GM08714 (cell line): Measurements from ENCODE around the gene BMP2K.
A peak's percentile ranks its signal among the peaks of the same experiment; 100 is the strongest.
"Not testable (repeated sequence)": the region's sequence is repeated elsewhere in the genome, so short reads cannot be mapped to it uniquely, and the experiment has no call there.

Experiments
- H3K4me3 ChIP-seq: fragments of 200-500 bp; sonication (Bioruptor generic); 2 replicates; pipeline ENCODE4 v1.5.1; 2014; ENCODE audit warnings: mild to moderate bottlenecking, low read length, inconsistent platforms
- ZNF274 ChIP-seq: IDR thresholded peaks from 2 replicates; pipeline ENCODE4 v1.6.1; 2012; ENCODE audit warnings: mild to moderate bottlenecking, low read depth, low read length

BMP2K gene

DNA sequence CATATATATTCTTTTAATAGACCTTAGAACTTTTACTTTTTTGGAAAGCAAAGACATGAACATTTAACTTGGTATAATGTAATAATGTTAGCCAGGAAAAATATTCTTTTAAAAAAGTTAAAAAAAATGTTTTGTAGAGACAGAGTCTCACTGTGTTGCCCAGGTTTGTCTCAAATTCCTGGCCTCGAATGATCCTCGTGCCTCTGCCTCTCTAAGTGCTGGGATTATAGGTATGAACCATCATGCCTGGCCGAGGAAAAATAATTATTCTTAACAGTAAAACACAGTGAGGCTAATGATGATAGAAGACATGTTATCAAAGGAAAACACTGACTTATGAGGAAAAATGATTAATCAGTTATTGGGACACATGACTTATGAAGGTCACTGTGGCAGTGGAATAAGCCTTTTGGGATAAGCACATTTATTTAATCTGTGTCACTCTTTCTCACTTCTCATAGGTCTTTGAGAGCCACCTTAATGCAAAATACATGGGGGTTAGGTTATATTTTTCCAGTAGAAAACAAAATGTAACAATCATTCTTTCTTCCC is 6.0 kb upstream of the BMP2K start:
- TF ChIP-seq ZNF274: no peak
- H3K4me3 ChIP-seq: no peak overlapping the region

DNA sequence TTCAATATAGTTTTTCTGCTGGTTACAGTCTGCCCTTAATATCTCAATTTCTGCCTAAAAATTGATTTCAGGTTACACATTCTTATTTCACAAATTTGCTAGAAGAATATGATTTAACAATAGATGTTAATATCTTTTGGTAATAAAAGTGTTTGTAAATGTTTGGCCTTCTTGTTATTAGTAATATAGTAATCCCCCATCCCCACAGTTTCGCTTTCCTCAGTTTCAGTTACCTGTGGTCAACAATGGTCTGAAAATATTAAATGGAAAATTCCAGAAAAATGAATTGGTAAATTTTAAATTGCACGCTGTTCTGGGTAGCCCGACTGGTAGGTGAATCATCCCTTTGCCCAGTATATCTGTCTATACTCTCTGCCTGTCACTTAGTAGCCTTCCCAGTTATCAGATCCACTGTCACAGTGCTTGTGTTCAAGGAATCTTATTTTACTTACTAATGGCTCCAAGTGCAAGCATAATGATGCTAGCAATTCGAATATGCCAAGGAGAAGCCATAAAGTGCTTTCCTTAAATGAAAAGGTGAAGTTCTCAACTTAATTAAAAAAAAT is 3.5 kb upstream of the BMP2K start:
- TF ChIP-seq ZNF274: no peak
- no peak overlapping the region for H3K4me3 ChIP-seq

DNA sequence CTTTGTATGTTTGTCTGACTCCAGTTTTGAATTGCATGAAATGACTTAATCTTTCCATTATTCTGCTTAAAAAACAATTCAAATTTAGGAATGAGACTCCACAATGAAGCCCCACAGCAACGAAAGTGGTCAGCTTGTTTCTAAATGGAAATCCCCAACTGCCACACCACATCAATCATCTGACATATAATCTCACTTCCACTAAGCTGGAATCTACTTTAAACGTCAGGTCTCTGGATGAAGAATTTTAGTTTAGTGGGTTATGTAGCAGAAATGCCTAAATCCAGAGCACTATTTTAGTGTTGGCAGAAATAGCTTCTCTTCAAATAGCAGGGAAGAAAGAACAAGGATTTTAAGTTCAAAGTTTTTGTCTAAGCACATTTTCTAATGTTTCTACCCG is 1.7 kb upstream of the BMP2K start:
- H3K4me3 ChIP-seq: no peak overlapping the region; the same call in 1 of the 2 replicates
- no peak for TF ChIP-seq ZNF274

GRCh38 chr4:78775303-78776078 is 659 bp upstream of the BMP2K start:
- peak overlapping the region; percentile 63 for H3K4me3 ChIP-seq
- no peak for TF ChIP-seq ZNF274

- no peak for TF ChIP-seq ZNF274
- H3K4me3 ChIP-seq: peak overlapping the region; percentile 87
These were observed 802 bp downstream of the BMP2K start for GRCh38 chr4:78776729-78777575.

DNA sequence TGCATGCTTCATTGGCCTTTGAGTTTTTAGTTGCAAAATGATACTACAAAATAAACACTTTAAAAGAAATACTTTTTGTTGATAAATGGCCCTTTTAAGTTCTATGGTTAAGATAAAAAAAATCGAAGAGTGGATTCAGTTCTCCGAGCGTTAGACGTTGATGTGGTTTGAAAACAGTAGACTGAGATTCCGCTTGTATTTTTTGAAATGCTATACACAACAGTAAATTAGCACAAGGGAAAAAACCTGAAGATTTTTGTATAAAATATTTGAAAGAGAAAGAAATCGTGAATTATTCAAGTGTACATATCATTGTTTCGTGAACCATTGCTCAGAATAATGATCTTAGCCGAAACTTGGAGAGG is 1.4 kb downstream of the BMP2K start:
- TF ChIP-seq ZNF274: no peak
- H3K4me3 ChIP-seq: peak overlapping the region; percentile 87; the same call in 1 of the 2 replicates

- peak overlapping the region; percentile 87 for H3K4me3 ChIP-seq
- TF ChIP-seq ZNF274: no peak
These were observed 2.4 kb downstream of the BMP2K start for GRCh38 chr4:78778530-78778929.

DNA sequence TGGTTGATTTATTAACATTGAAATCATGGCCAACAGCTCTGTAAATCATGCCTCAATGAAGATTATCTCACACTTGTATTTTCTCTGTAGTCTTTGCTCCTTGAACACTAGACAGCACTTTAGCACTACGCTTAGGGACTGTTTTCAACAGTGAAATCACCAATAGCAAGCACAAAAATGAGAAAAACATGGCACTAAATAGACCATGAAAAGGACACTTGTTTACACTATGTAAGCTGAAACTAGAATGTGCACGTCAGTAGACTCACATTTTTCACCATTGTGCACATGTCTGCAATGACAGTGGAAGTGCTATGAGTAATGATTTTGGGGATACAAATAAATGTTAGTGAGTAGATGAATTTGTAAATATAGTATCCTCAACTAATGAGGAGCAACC is 3.1 kb downstream of the BMP2K start:
- TF ChIP-seq ZNF274: no peak

GRCh38 chr4:78780093-78780492 is 3.9 kb downstream of the BMP2K start:
- no peak for TF ChIP-seq ZNF274
- H3K4me3 ChIP-seq: no peak overlapping the region; the same call in 1 of the 2 replicates

More for the DNA sequence above, 3.1 kb downstream of the BMP2K start:
- peak overlapping the region; percentile 87; the same call in 1 of the 2 replicates for H3K4me3 ChIP-seq

GRCh38 chr4:78781139-78781538 is 5.0 kb downstream of the BMP2K start:
- no peak overlapping the region for H3K4me3 ChIP-seq
- TF ChIP-seq ZNF274: no peak

GRCh38 chr4:78781924-78782323 is 5.8 kb downstream of the BMP2K start:
- no peak overlapping the region for H3K4me3 ChIP-seq
- TF ChIP-seq ZNF274: no peak

- no peak overlapping the region for H3K4me3 ChIP-seq
- TF ChIP-seq ZNF274: no peak
These were observed 8.2 kb downstream of the BMP2K start for GRCh38 chr4:78784236-78784865.

GRCh38 chr4:78787392-78788006 is 11.3 kb downstream of the BMP2K start:
- TF ChIP-seq ZNF274: no peak
- H3K4me3 ChIP-seq: no peak overlapping the region

DNA sequence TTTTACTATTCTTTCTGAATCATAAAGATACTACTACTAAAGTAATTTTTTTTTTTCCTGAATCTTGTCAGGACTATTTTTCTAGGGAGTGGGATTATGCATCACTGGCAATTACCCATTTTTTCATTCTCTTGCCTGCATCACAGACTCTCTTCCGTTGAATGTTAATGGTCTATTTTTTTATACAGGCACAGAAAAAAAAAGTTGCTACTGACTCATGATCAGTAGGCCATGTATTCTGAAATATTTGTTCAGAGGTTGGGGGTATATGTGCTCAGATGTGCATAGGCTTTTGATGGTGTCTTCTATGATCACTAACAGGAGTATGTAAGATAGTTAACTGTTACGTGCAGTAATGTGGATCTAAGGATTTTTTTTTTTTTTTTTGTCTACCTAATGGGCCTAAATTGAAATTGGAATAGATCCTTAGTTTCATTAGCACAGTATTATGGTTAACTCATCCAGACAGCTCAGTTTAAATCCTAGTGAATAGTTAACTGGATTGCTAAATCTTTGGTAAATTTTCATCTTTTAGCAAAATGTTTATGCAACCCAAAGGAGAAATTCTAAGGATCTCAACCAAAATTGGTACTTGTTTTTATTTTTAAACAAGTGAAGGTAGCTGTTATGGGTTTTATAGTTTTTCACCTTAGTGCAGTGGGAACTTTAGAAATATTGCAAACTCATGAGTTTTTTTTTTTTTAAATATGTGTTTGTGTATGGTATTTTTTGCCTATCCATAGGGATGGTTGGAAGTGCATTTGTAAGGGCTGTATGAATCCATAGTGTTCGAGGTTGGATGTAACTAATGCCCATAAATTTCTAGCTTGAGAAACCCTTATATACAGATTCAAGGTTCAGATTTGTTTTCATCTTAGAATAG is 12.1 kb downstream of the BMP2K start:
- no peak overlapping the region for H3K4me3 ChIP-seq
- no peak for TF ChIP-seq ZNF274

DNA sequence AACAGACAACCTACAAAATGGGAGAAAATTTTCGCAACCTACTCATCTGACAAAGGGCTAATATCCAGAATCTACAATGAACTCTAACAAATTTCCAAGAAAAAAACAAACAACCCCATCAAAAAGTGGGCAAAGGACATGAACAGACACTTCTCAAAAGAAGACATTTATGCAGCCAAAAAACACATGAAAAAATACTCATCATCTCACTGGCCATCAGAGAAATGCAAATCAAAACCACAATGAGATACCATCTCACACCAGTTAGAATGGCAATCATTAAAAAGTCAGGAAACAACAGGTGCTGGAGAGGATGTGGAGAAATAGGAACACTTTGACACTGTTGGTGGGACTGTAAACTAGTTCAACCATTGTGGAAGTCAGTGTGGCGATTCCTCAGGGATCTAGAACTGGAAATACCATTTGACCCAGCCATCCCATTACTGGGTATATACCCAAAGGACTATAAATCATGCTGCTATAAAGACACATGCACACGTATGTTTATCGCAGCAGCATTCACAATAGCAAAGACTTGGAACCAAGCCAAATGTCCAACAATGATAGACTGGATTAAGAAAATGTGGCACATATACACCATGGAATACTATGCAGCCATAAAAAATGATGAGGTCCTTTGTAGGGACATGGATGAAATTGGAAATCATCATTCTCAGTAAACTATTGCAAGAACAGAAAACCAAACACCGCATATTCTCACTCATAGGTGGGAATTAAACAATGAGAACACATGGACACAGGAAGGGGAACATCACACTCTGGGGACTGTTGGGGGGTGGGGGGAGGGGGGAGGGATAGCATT is 19.7 kb downstream of the BMP2K start:
- not testable (repeated sequence) for H3K4me3 ChIP-seq
